HUES64 (cell line): Measurements from ENCODE around the gene KCNMB2.

Source experiments
- H3K27ac ChIP-seq: 2 replicates; pipeline ENCODE4 v1.7.0; 2013; ENCODE audit warnings: low read depth, low read length, inconsistent platforms
- H3K27me3 ChIP-seq: 2 replicates; pipeline ENCODE4 v1.6.1; 2013; ENCODE audit warnings: mild to moderate bottlenecking, low read length; ENCODE audit not compliant: insufficient read depth
- H3K36me3 ChIP-seq: 2 replicates; pipeline ENCODE4 v1.6.1; 2013; ENCODE audit warnings: mild to moderate bottlenecking, low read length; ENCODE audit not compliant: insufficient read depth
- H3K4me1 ChIP-seq: 2 replicates; pipeline ENCODE4 v1.6.1; 2013; ENCODE audit warnings: mild to moderate bottlenecking, low read length, moderate library complexity; ENCODE audit not compliant: insufficient read depth
- H3K4me3 ChIP-seq: 2 replicates; pipeline ENCODE4 v1.5.1; 2013; ENCODE audit warnings: mild to moderate bottlenecking, low read length, moderate library complexity
- H3K9ac ChIP-seq: 2 replicates; pipeline ENCODE4 v1.6.1; 2013; ENCODE audit warnings: mild to moderate bottlenecking, low read depth, low read length
- H3K9me3 ChIP-seq: 2 replicates; pipeline ENCODE4 v1.6.1; 2013; ENCODE audit warnings: low read depth, low read length; ENCODE audit not compliant: insufficient read depth
- WGBS: fragments of 150-250, 120-280 bp; methylation state at CpG from one replicate; pipeline ENCODE4 v1.1.7; 2013; ENCODE audit warnings: missing lambda C conversion rate; 5-methylcytosine and 5-hydroxymethylcytosine counted together

The KCNMB2 gene

GRCh38 chr3:178618896-178619295, 82.7 kb downstream of the KCNMB2 start:
- no peaks in the 10 kb centered on the region for H3K27me3 ChIP-seq
- H3K9me3 ChIP-seq: no peaks in the 10 kb centered on the region
- no peaks in the 10 kb centered on the region for H3K36me3 ChIP-seq
- no peak overlapping the region for H3K27ac ChIP-seq
- H3K9ac ChIP-seq: no peak overlapping the region
- WGBS: 95% methylated on average over 2 of the region's 2 CpGs
- no peak overlapping the region for H3K4me3 ChIP-seq
- H3K4me1 ChIP-seq: peaks cover 8% of the 10 kb centered on the region; the same call in 1 of the 2 replicates

GRCh38 chr3:178623666-178624255, 87.5 kb downstream of the KCNMB2 start:
- Histone ChIP-seq H3K9ac (no peak overlapping the region), H3K27ac (no peak overlapping the region), H3K9me3 (no peaks in the 10 kb centered on the region), H3K4me3 (no peak overlapping the region), H3K4me1 (0 out of 2 replicates have a peak, but pooled peaks cover under 1% of the 10 kb centered on the region), H3K27me3 (no peaks in the 10 kb centered on the region), H3K36me3 (no peaks in the 10 kb centered on the region)
- 74% methylated on average over 3 of the region's 3 CpGs for WGBS

- H3K27ac ChIP-seq: no peak overlapping the region
- H3K27me3 ChIP-seq: no peaks in the 10 kb centered on the region
- H3K4me1 ChIP-seq: no peaks in the 10 kb centered on the region
- H3K4me3 ChIP-seq: no peak overlapping the region
- no peaks in the 10 kb centered on the region for H3K36me3 ChIP-seq
- no peak overlapping the region for H3K9ac ChIP-seq
- no peaks in the 10 kb centered on the region for H3K9me3 ChIP-seq
These were observed 88.0 kb downstream of the KCNMB2 start for GRCh38 chr3:178624276-178624675.

- no peaks in the 10 kb centered on the region for H3K27me3 ChIP-seq
- no peaks in the 10 kb centered on the region for H3K36me3 ChIP-seq
- H3K4me3 ChIP-seq: no peak overlapping the region
- WGBS: 93% methylated on average over 7 of the region's 7 CpGs
- H3K9me3 ChIP-seq: no peaks in the 10 kb centered on the region
- H3K9ac ChIP-seq: no peak overlapping the region
- H3K4me1 ChIP-seq: no peaks in the 10 kb centered on the region
- no peak overlapping the region for H3K27ac ChIP-seq
These were observed 88.9 kb downstream of the KCNMB2 start for GRCh38 chr3:178625053-178625600.

- H3K4me1 ChIP-seq: no peaks in the 10 kb centered on the region
- H3K27ac ChIP-seq: no peak overlapping the region
- no peaks in the 10 kb centered on the region for H3K36me3 ChIP-seq
- H3K27me3 ChIP-seq: no peaks in the 10 kb centered on the region
- no peak overlapping the region for H3K4me3 ChIP-seq
- H3K9me3 ChIP-seq: no peaks in the 10 kb centered on the region
- no peak overlapping the region for H3K9ac ChIP-seq
These were observed 91.8 kb downstream of the KCNMB2 start for GRCh38 chr3:178628037-178628436.

GRCh38 chr3:178629430-178630178, 93.4 kb downstream of the KCNMB2 start:
- Histone ChIP-seq H3K4me3 (no peak overlapping the region), H3K9ac (no peak overlapping the region), H3K9me3 (0 out of 2 replicates have a peak, but pooled peaks cover 6% of the 10 kb centered on the region), H3K4me1 (no peaks in the 10 kb centered on the region), H3K27ac (no peak overlapping the region), H3K36me3 (no peaks in the 10 kb centered on the region), H3K27me3 (no peaks in the 10 kb centered on the region)
- 95% methylated on average over 2 of the region's 2 CpGs for WGBS

- no peak overlapping the region for H3K9ac ChIP-seq
- no peak overlapping the region for H3K4me3 ChIP-seq
- 0 out of 2 replicates have a peak, but pooled peaks cover 6% of the 10 kb centered on the region for H3K9me3 ChIP-seq
- no peaks in the 10 kb centered on the region for H3K27me3 ChIP-seq
- WGBS: 100% methylated on average over 1 of the region's 1 CpG
- H3K36me3 ChIP-seq: no peaks in the 10 kb centered on the region
- no peaks in the 10 kb centered on the region for H3K4me1 ChIP-seq
- H3K27ac ChIP-seq: no peak overlapping the region
These were observed 95.7 kb downstream of the KCNMB2 start for GRCh38 chr3:178631950-178632349.

GRCh38 chr3:178634975-178635374, 98.7 kb downstream of the KCNMB2 start:
- Histone ChIP-seq H3K9me3 (0 out of 2 replicates have a peak, but pooled peaks cover 6% of the 10 kb centered on the region), H3K4me1 (no peaks in the 10 kb centered on the region), H3K27me3 (no peaks in the 10 kb centered on the region), H3K27ac (no peak overlapping the region), H3K9ac (no peak overlapping the region), H3K4me3 (no peak overlapping the region), H3K36me3 (no peaks in the 10 kb centered on the region)
- 62% methylated on average over 1 of the region's 1 CpG for WGBS

- no peaks in the 10 kb centered on the region for H3K4me1 ChIP-seq
- no peak overlapping the region for H3K4me3 ChIP-seq
- no peaks in the 10 kb centered on the region for H3K27me3 ChIP-seq
- 89% methylated on average over 3 of the region's 3 CpGs for WGBS
- 0 out of 2 replicates have a peak, but pooled peaks cover 6% of the 10 kb centered on the region for H3K9me3 ChIP-seq
- H3K9ac ChIP-seq: no peak overlapping the region
- H3K36me3 ChIP-seq: no peaks in the 10 kb centered on the region
- H3K27ac ChIP-seq: no peak overlapping the region
These were observed 101.6 kb downstream of the KCNMB2 start for GRCh38 chr3:178637802-178638201.

GRCh38 chr3:178645503-178645902, 109.3 kb downstream of the KCNMB2 start:
- 86% methylated on average over 3 of the region's 3 CpGs for WGBS
- H3K9ac ChIP-seq: no peak overlapping the region
- no peaks in the 10 kb centered on the region for H3K36me3 ChIP-seq
- H3K27ac ChIP-seq: no peak overlapping the region
- no peak overlapping the region for H3K4me3 ChIP-seq
- H3K4me1 ChIP-seq: no peaks in the 10 kb centered on the region
- no peaks in the 10 kb centered on the region for H3K27me3 ChIP-seq
- H3K9me3 ChIP-seq: no peaks in the 10 kb centered on the region

- Histone ChIP-seq H3K27me3 (no peaks in the 10 kb centered on the region), H3K27ac (no peak overlapping the region), H3K36me3 (no peaks in the 10 kb centered on the region), H3K9ac (no peak overlapping the region), H3K9me3 (no peaks in the 10 kb centered on the region), H3K4me1 (no peaks in the 10 kb centered on the region), H3K4me3 (no peak overlapping the region)
- 89% methylated on average over 3 of the region's 4 CpGs for WGBS
These were observed 110.1 kb downstream of the KCNMB2 start for GRCh38 chr3:178646186-178646862.
